H1 (cell line): ENCODE measurements around the gene ENOX2. TPM values are rescaled to one million over a fixed set of nuclear protein-coding genes. Genes with fewer than 3 reads are reported as not detected.

Experiments
- CTCF ChIA-PET: fragments of 300-600 bp; sonication (Branson Sonifier 250); formaldehyde crosslinking; loops from one replicate; lab custom pipeline; 2021; ENCODE audit not compliant: partially characterized antibody; lab: Charles Lee
- POLR2A ChIA-PET: fragments of 300-600 bp; sonication (Branson Sonifier 250); formaldehyde crosslinking; loops from one replicate; lab custom pipeline; 2021; ENCODE audit warnings: inconsistent platforms; ENCODE audit not compliant: partially characterized antibody; lab: Charles Lee
- DNase-seq, 2 experiments: peaks; one replicate each; pipeline versions ENCODE4 v3.0.0 to v3.0.0-alpha.2; 2010 to 2022; ENCODE audit warnings: low spot score in 2 of 2, low read depth in 1 of 2, mixed read lengths in 1 of 2
- FAIRE-seq: peaks from 2 replicates; lab custom pipeline; 2011; peaks lifted over from hg19 to GRCh38; lab: Jason Lieb, UNC
- H2AFZ ChIP-seq: 2 replicates; pipeline ENCODE4 v1.8.1; 2012; ENCODE audit warnings: low read length, inconsistent platforms
- H2AK5ac ChIP-seq: 2 replicates; pipeline ENCODE4 v1.6.1; 2013; ENCODE audit warnings: low read depth, low read length
- H2BK120ac ChIP-seq: replicated peaks from 2 replicates; pipeline ENCODE3; 2013; ENCODE audit warnings: low read depth, low read length, inconsistent platforms
- H2BK12ac ChIP-seq: 2 replicates; pipeline ENCODE4 v1.6.1; 2013; ENCODE audit warnings: low read depth, low read length
- H2BK15ac ChIP-seq: 2 replicates; pipeline ENCODE4 v1.6.1; 2013; ENCODE audit warnings: low read length
- H2BK20ac ChIP-seq: 2 replicates; pipeline ENCODE4 v1.6.1; 2013; ENCODE audit warnings: low read length
- H2BK5ac ChIP-seq: 2 replicates; pipeline ENCODE4 v1.6.1; 2013; ENCODE audit warnings: low read depth, low read length
- H3K14ac ChIP-seq: 2 replicates; pipeline ENCODE4 v1.6.1; 2013; ENCODE audit warnings: inconsistent platforms; ENCODE audit not compliant: insufficient read length
- H3K18ac ChIP-seq: 2 replicates; pipeline ENCODE4 v1.6.1; 2013; ENCODE audit warnings: low read length; ENCODE audit errors: extremely low read depth
- H3K23ac ChIP-seq: 2 replicates; pipeline ENCODE4 v1.6.1; 2013; ENCODE audit warnings: inconsistent platforms; ENCODE audit not compliant: insufficient read length
- H3K23me2 ChIP-seq: 2 replicates; pipeline ENCODE4 v1.6.1; 2013; ENCODE audit warnings: low read depth, low read length
- H3K27ac ChIP-seq: 2 replicates; pipeline ENCODE4 v1.6.1; 2011; ENCODE audit warnings: low read depth, low read length, inconsistent platforms
- H3K27me3 ChIP-seq, 4 experiments: replicated peaks in 1 of 4; 1 replicate in 1 of 4; 2 replicates in 3 of 4; pipeline versions ENCODE4 v1.6.1 to v1.8.1; 2011 to 2013; ENCODE audit warnings: low read length in 3 of 4, mild to moderate bottlenecking in 3 of 4, inconsistent platforms in 2 of 4, mixed read lengths in 2 of 4, moderate library complexity in 1 of 4; ENCODE audit not compliant: control insufficient read depth in 3 of 4, insufficient read depth in 3 of 4; ENCODE audit errors: extremely low read depth in 1 of 4
- H3K36me3 ChIP-seq, 4 experiments: 2 replicates each; pipeline versions ENCODE4 v1.6.1 to v1.8.1; 2011 to 2013; ENCODE audit warnings: mild to moderate bottlenecking in 4 of 4, low read length in 3 of 4, moderate library complexity in 2 of 4, control low read depth in 1 of 4, inconsistent platforms in 1 of 4; ENCODE audit not compliant: insufficient read depth in 4 of 4, control insufficient read depth in 2 of 4
- H3K4ac ChIP-seq: replicated peaks from 2 replicates; pipeline ENCODE3; 2013; ENCODE audit warnings: low read length, low read depth, mixed read lengths, inconsistent platforms; ENCODE audit not compliant: insufficient read length
- H3K4me1 ChIP-seq, 4 experiments: replicated peaks in 1 of 4; 1 replicate in 1 of 4; 2 replicates in 3 of 4; pipeline versions ENCODE4 v1.6.1 to v1.8.1; 2011 to 2013; ENCODE audit warnings: low read length in 3 of 4, inconsistent platforms in 2 of 4, mixed read lengths in 1 of 4; ENCODE audit not compliant: insufficient read depth in 4 of 4, control insufficient read depth in 3 of 4
- H3K4me2 ChIP-seq, 2 experiments: 2 replicates each; pipeline versions ENCODE4 v1.6.1 to v1.8.1; 2011 to 2013; ENCODE audit warnings: low read depth in 2 of 2, low read length in 2 of 2, control low read depth in 1 of 2, inconsistent platforms in 1 of 2, mild to moderate bottlenecking in 1 of 2; ENCODE audit not compliant: insufficient read depth in 1 of 2
- H3K4me3 ChIP-seq, 4 experiments: fragments of 200-600, 300-600 bp in 1 of 4; sonication (generic), shearing (Covaris generic), sonication (Bioruptor Twin) in 1 of 4; 2 replicates each; pipeline versions ENCODE4 v1.5.1 to v1.8.1; 2011 to 2016; ENCODE audit warnings: low read length in 4 of 4, low read depth in 3 of 4, control low read depth in 2 of 4, inconsistent platforms in 2 of 4, mild to moderate bottlenecking in 2 of 4, mixed read lengths in 1 of 4, moderate library complexity in 1 of 4; ENCODE audit not compliant: insufficient read depth in 2 of 4; ENCODE audit errors: extremely low read depth in 1 of 4
- H3K56ac ChIP-seq: replicated peaks from 2 replicates; pipeline ENCODE3; 2013; ENCODE audit warnings: low read depth, mild to moderate bottlenecking, mixed read lengths, low read length, inconsistent platforms; ENCODE audit not compliant: insufficient read length
- H3K79me1 ChIP-seq: 2 replicates; pipeline ENCODE4 v1.6.1; 2013; ENCODE audit warnings: low read depth, low read length, control low read depth
- H3K79me2 ChIP-seq, 2 experiments: 2 replicates each; pipeline versions ENCODE4 v1.6.1 to v1.8.1; 2012 to 2013; ENCODE audit warnings: low read length in 2 of 2, mild to moderate bottlenecking in 2 of 2, inconsistent platforms in 1 of 2; ENCODE audit not compliant: insufficient read depth in 2 of 2, control insufficient read depth in 1 of 2
- H3K9ac ChIP-seq, 4 experiments: replicated peaks in 1 of 4; 1 replicate in 1 of 4; 2 replicates in 3 of 4; pipeline versions ENCODE4 v1.6.1 to v1.8.1; 2011 to 2013; ENCODE audit warnings: low read depth in 3 of 4, low read length in 3 of 4, control low read depth in 2 of 4, mild to moderate bottlenecking in 2 of 4, moderate library complexity in 2 of 4, inconsistent platforms in 1 of 4; ENCODE audit errors: extremely low read depth in 1 of 4
- H3K9me3 ChIP-seq, 2 experiments: 2 replicates each; pipeline versions ENCODE4 v1.6.1 to v1.8.1; 2012 to 2013; ENCODE audit warnings: mild to moderate bottlenecking in 2 of 2, moderate library complexity in 2 of 2, control low read depth in 1 of 2, inconsistent platforms in 1 of 2, low read depth in 1 of 2, low read length in 1 of 2, mixed read lengths in 1 of 2; ENCODE audit not compliant: insufficient read depth in 2 of 2
- H4K20me1 ChIP-seq, 2 experiments: replicated peaks in 1 of 2; 2 replicates each; pipeline versions ENCODE3 to v1.8.1; 2011 to 2013; ENCODE audit warnings: inconsistent platforms in 2 of 2, low read length in 2 of 2, mild to moderate bottlenecking in 1 of 2; ENCODE audit not compliant: insufficient read depth in 2 of 2, control insufficient read depth in 1 of 2
- H4K5ac ChIP-seq: 2 replicates; pipeline ENCODE4 v1.6.1; 2013; ENCODE audit warnings: low read length, low read depth, mixed read lengths, inconsistent platforms; ENCODE audit not compliant: insufficient read length
- H4K8ac ChIP-seq: 2 replicates; pipeline ENCODE4 v1.8.0; 2013; ENCODE audit warnings: mild to moderate bottlenecking, moderate library complexity, low read length, inconsistent platforms; ENCODE audit not compliant: insufficient read depth; ENCODE audit errors: extremely low read depth
- H4K91ac ChIP-seq: replicated peaks from 2 replicates; pipeline ENCODE3; 2013; ENCODE audit warnings: low read length, mixed read lengths, inconsistent platforms; ENCODE audit not compliant: insufficient read length
- E2F6 ChIP-seq: IDR thresholded peaks from 2 replicates; pipeline ENCODE4 v1.6.1; 2012; ENCODE audit warnings: inconsistent platforms
- WGBS, 2 experiments: shearing (Covaris generic) in 1 of 2; methylation state at CpG; one replicate each; pipeline versions ENCODE4 v1.1.6 to v1.1.7; 2013 to 2015; ENCODE audit warnings: low lambda C conversion rate in 2 of 2, mixed read lengths in 2 of 2, inconsistent platforms in 1 of 2, low coverage in 1 of 2, missing lambda C conversion rate in 1 of 2; ENCODE audit not compliant: insufficient replicate concordance in 2 of 2, insufficient coverage in 1 of 2, insufficient read length in 1 of 2; ENCODE audit errors: extremely low coverage in 1 of 2, missing lambda C conversion rate in 1 of 2; 5-methylcytosine and 5-hydroxymethylcytosine counted together
- polyA plus RNA-seq, 7 experiments: library from polyadenylated mRNA; depleted of rRNA in 3 of 7; stranded (reverse) in 5 of 7; unstranded in 2 of 7; fragments of >200 nt in 5 of 7; fragments of 200-250 nt in 2 of 7; gene quantifications; 1 replicate in 5 of 7; 2 replicates in 1 of 7; 4 replicates in 1 of 7; pipeline versions ENCODE4 v1.2.1 to v1.2.3, GENCODE V29; 2011 to 2013; ENCODE audit warnings: missing spikeins in 2 of 7, mixed read lengths in 2 of 7
- total RNA-seq: library from RNA; stranded (reverse); fragmentation: NEBNext Ultra II Directional; extraction: Animal tissue kit (Norgen Biotek cat#: 25700); gene quantifications from 2 replicates; pipeline ENCODE4 v1.2.1, GENCODE V29; 2021

ENOX2 gene
- total and polyA plus RNA-seq, 2 of the 8 experiments (the other 6 are each of a cell fraction or from before 2014, with no cell fraction given) = 4.5 to 12.3 TPM

- H4K8ac ChIP-seq = no peak overlapping the region
- H3K9me3 ChIP-seq = no peaks in the 10 kb centered on the region
- H3K9ac ChIP-seq = no peak overlapping the region
- TF ChIP-seq E2F6 = no peak
- FAIRE-seq = no peak
- H2BK120ac ChIP-seq = no peak overlapping the region
- no peak overlapping the region for H3K27ac ChIP-seq
- H3K79me1 ChIP-seq = no peaks in the 10 kb centered on the region
- H2BK5ac ChIP-seq = no peak overlapping the region
- H3K23me2 ChIP-seq = no peaks in the 10 kb centered on the region
- H3K79me2 ChIP-seq = no peaks in the 10 kb centered on the region
- no peak overlapping the region for H4K91ac ChIP-seq
- no peak overlapping the region for H3K14ac ChIP-seq
- no peak overlapping the region for H3K23ac ChIP-seq
- no peak overlapping the region for H2AK5ac ChIP-seq
- H2AFZ ChIP-seq = no peak overlapping the region
- no peak for DNase-seq
- no peak overlapping the region for H3K4ac ChIP-seq
- H3K4me3 ChIP-seq = no peak overlapping the region
- ChIA-PET CTCF (no interaction called here), POLR2A (no interaction called here)
- H2BK12ac ChIP-seq = no peak overlapping the region
- no peaks in the 10 kb centered on the region for H4K20me1 ChIP-seq
- no peak overlapping the region for H3K4me2 ChIP-seq
- peaks cover 0 to 3% (median 0%) of the 10 kb centered on the region in 4 experiments; a peak in 1 of 7 replicates for H3K4me1 ChIP-seq
- no peak overlapping the region for H2BK15ac ChIP-seq
- 76% methylated on average over 3 of the region's 3 CpGs; no CpG with 5 or more reads in 1 of the 2 experiments for WGBS, 2 experiments
- H3K36me3 ChIP-seq = no peaks in the 10 kb centered on the region
- no peaks in the 10 kb centered on the region for H3K27me3 ChIP-seq
- no peak overlapping the region for H4K5ac ChIP-seq
- H3K18ac ChIP-seq = no peak overlapping the region
- H2BK20ac ChIP-seq = no peak overlapping the region
- no peak overlapping the region for H3K56ac ChIP-seq
These were observed 211.4 kb downstream of the ENOX2 start for GRCh38 chrX:130691576-130691975.
